T-helper 1 cell treated with Interleukin-12 subunit alpha and Interleukin-12 subunit beta and Interleukin-4 antibody, amounts not matched to agents 30 μg/mL and 1 μg/mL, for 36 hours (primary cell): ENCODE results near the gene DHODH.

Source experiments
- H3K27ac Mint-ChIP-seq: one replicate; pipeline ENCODE4 v1.8.0; 2021; ENCODE audit warnings: mild to moderate bottlenecking, mixed read lengths
- H3K27me3 Mint-ChIP-seq: one replicate; pipeline ENCODE4 v1.8.0; 2021; ENCODE audit warnings: low read depth, mixed read lengths
- H3K36me3 Mint-ChIP-seq: one replicate; pipeline ENCODE4 v1.8.0; 2021; ENCODE audit warnings: low read depth, mixed read lengths
- H3K4me1 Mint-ChIP-seq: one replicate; pipeline ENCODE4 v1.8.0; 2021; ENCODE audit warnings: low read depth, mixed read lengths
- H3K4me3 Mint-ChIP-seq: one replicate; pipeline ENCODE4 v1.8.0; 2021; ENCODE audit warnings: mild to moderate bottlenecking, moderate library complexity, mixed read lengths
- H3K9me3 Mint-ChIP-seq: one replicate; pipeline ENCODE4 v1.8.0; 2021; ENCODE audit warnings: mixed read lengths

The DHODH gene

GRCh38 chr16:72008424-72009216 lies at the start of gene DHODH:
Gene DHODH, plus strand, starts transcription at chr16:72008744. Its CDS starts 21 bp downstream, at chr16:72008765.
- H3K4me1 Mint-ChIP-seq: peaks cover 13% of the 10 kb centered on the region
- H3K27me3 Mint-ChIP-seq: peaks cover 4% of the 10 kb centered on the region
- peak within 1 kb of the TSS; percentile 94 for H3K4me3 Mint-ChIP-seq
- no peaks in the 10 kb centered on the region for H3K36me3 Mint-ChIP-seq
- peak within 1 kb of the TSS; percentile 86 for H3K27ac Mint-ChIP-seq
- no peaks in the 10 kb centered on the region for H3K9me3 Mint-ChIP-seq

DNA sequence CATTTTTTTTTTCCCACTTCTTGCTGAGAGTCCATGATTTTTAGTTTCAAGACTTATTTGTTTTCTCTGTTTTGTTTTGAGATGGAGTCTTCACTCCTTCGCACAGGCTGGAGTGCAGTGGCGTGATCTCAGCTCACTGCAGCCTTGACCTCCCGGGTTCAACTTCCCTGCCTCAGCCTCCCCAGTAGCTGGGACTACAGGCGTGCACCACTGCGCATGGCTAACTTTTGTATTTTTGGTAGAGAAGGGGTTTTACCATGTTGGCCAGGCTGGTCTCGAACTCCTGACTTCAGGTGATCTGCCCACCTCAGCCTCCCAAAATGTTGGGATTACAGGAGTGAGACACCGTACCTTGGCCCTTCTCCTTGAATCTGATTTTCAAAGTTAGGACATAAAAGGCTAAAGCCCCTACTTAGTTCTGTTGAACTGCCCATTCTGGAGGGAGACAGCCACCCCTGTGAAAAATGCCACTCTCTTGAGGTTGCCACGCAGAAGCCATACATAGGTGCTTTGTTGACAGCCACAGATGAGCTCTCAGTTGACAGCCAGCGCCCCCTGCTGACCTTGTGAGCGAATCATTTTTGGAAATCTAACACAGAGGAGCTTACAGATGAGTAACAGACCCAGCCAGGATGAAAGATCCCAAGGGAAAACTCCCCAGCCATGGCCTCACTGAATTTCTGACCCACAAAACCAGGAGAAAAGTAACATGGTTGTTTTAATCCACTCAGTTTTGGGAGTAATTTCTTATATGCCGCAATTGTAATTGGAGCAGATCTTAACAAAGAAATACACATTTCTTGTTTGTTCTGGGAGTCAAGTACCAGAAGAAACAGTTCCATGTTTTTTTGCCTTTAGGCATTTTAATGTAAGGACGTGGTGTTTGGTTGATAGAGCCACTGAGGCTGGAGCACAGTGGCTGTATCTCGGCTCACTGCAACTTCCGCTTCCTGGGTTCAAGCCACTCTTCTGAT lies 47.2 kb upstream of the DHODH start:
- H3K4me1 Mint-ChIP-seq: peaks cover 8% of the 10 kb centered on the region
- peaks cover 18% of the 10 kb centered on the region for H3K27me3 Mint-ChIP-seq
- H3K27ac Mint-ChIP-seq: no peak overlapping the region
- no peaks in the 10 kb centered on the region for H3K9me3 Mint-ChIP-seq
- H3K4me3 Mint-ChIP-seq: no peak overlapping the region
- no peaks in the 10 kb centered on the region for H3K36me3 Mint-ChIP-seq

DNA sequence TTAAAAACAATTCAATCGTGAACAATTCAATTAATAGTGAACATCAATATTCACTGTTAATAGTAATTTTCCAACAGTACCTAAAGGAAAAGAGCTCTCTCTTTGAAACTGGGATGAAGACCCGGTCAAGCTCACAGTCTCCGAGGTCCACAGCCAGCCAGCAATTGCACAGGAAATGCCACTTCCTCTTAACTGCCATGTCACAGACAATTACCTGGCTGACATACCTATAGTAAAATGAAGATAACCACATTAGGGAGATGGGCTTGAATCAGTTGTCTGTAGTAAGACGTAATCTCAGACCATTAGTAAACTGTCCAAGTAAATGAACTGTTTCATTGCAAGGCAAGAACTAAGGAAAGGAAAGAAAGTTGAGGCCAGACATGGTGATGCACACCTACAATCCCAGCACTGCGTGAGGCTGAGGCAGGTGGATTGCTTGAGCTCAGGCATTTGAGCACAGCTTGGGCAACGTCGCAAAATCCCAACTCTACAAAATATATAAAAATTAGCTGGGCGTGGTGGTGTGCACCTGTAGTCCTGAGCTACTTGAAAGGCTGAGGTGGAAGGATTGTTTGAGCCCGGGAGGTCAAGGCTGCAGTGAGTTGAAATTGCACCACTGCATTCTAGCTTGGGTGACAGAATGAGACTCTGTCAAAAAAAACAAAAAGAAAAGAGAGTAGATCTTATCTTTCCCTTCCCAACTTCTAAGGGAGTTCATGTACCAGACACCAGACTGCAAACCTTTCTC lies 45.2 kb upstream of the DHODH start:
- H3K36me3 Mint-ChIP-seq: no peaks in the 10 kb centered on the region
- H3K27ac Mint-ChIP-seq: no peak overlapping the region
- peaks cover 18% of the 10 kb centered on the region for H3K27me3 Mint-ChIP-seq
- no peak overlapping the region for H3K4me3 Mint-ChIP-seq
- H3K9me3 Mint-ChIP-seq: no peaks in the 10 kb centered on the region
- peaks cover 2% of the 10 kb centered on the region for H3K4me1 Mint-ChIP-seq

DNA sequence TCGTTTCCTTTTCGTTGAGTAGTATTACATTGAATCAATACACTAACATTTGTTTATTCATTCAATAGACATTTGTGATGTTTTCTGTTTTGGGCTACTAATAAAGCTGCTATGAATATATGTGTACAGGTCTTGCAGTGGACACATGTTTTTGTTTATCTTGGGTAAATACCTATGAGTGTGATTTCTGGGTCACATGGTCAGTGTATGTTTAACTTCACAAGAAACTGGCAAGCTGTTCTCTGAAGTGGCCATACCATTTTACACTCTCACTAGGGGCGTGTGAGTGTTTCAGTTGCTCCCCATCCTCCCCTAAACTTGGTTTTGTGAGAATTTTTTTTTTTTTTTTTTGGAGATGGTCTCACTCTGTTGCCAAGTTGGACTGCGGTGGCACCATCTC lies 43.3 kb upstream of the DHODH start:
- Mint-ChIP-seq H3K9me3 (no peaks in the 10 kb centered on the region), H3K27ac (no peak overlapping the region), H3K4me1 (peaks cover 2% of the 10 kb centered on the region), H3K27me3 (peaks cover 11% of the 10 kb centered on the region), H3K36me3 (no peaks in the 10 kb centered on the region), H3K4me3 (no peak overlapping the region)

- Mint-ChIP-seq H3K9me3 (no peaks in the 10 kb centered on the region), H3K36me3 (no peaks in the 10 kb centered on the region), H3K4me1 (no peaks in the 10 kb centered on the region), H3K4me3 (no peak overlapping the region), H3K27me3 (peaks cover 4% of the 10 kb centered on the region), H3K27ac (no peak overlapping the region)
These were observed 41.6 kb upstream of the DHODH start for GRCh38 chr16:71966932-71967331.

DNA sequence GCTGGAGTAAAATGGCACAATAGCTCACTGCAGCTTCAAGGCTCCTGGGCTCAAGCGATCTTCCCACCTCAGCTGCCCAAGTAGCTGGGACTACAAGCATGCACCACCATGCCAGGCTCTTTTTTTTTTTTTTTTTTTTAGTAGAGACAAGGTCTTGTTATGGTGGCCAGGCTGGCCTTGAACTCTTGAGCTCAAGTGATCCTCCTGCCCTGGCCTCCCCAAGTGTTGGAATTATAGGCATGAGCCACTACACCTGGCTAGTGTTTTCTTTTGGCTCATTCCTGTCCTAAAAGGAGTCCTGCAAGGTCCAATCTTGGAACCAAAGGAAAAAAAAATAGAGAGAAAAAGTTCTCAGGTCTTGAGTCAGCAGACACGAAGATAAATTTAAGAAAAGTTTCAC lies 39.2 kb upstream of the DHODH start:
- Mint-ChIP-seq H3K36me3 (no peaks in the 10 kb centered on the region), H3K4me1 (no peaks in the 10 kb centered on the region), H3K27me3 (peaks cover 4% of the 10 kb centered on the region), H3K27ac (no peak overlapping the region), H3K9me3 (no peaks in the 10 kb centered on the region), H3K4me3 (no peak overlapping the region)

GRCh38 chr16:71971571-71971970 lies 37.0 kb upstream of the DHODH start:
- no peak overlapping the region for H3K27ac Mint-ChIP-seq

GRCh38 chr16:71972356-71972755 lies 36.2 kb upstream of the DHODH start:
- no peak overlapping the region for H3K27ac Mint-ChIP-seq
- no peaks in the 10 kb centered on the region for H3K36me3 Mint-ChIP-seq
- H3K4me1 Mint-ChIP-seq: no peaks in the 10 kb centered on the region
- H3K27me3 Mint-ChIP-seq: no peaks in the 10 kb centered on the region
- H3K4me3 Mint-ChIP-seq: no peak overlapping the region
- no peaks in the 10 kb centered on the region for H3K9me3 Mint-ChIP-seq

More at GRCh38 chr16:71971571-71971970, 37.0 kb upstream of the DHODH start:
- no peaks in the 10 kb centered on the region for H3K9me3 Mint-ChIP-seq
- no peaks in the 10 kb centered on the region for H3K36me3 Mint-ChIP-seq
- no peaks in the 10 kb centered on the region for H3K4me1 Mint-ChIP-seq
- H3K4me3 Mint-ChIP-seq: no peak overlapping the region
- no peaks in the 10 kb centered on the region for H3K27me3 Mint-ChIP-seq

DNA sequence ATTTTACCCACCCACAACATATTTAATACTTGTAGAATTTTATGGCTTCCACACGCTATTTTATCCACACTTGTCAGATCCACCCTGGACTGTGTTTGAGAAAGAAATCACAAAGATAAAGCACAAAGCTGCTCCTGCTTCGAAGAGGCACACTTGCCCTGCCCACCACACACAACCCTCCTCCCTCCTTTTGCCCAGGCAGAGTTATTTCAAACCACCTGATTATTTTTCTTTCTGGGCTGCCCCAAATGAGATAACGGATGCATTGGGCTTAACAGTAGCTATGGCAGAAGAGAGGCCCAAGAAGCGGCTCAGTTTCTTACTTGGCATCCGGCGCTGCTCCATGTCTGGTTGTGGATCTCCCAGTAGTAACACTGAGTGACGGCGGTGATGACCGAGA lies 35.5 kb upstream of the DHODH start:
- no peaks in the 10 kb centered on the region for H3K36me3 Mint-ChIP-seq
- peaks cover 2% of the 10 kb centered on the region for H3K27me3 Mint-ChIP-seq
- no peak overlapping the region for H3K4me3 Mint-ChIP-seq
- H3K27ac Mint-ChIP-seq: no peak overlapping the region
- H3K4me1 Mint-ChIP-seq: no peaks in the 10 kb centered on the region
- H3K9me3 Mint-ChIP-seq: no peaks in the 10 kb centered on the region

GRCh38 chr16:71974068-71974818 lies 34.3 kb upstream of the DHODH start:
- H3K27me3 Mint-ChIP-seq: peaks cover 5% of the 10 kb centered on the region
- H3K27ac Mint-ChIP-seq: no peak overlapping the region
- H3K4me1 Mint-ChIP-seq: no peaks in the 10 kb centered on the region
- no peaks in the 10 kb centered on the region for H3K36me3 Mint-ChIP-seq
- H3K4me3 Mint-ChIP-seq: no peak overlapping the region
- H3K9me3 Mint-ChIP-seq: no peaks in the 10 kb centered on the region

DNA sequence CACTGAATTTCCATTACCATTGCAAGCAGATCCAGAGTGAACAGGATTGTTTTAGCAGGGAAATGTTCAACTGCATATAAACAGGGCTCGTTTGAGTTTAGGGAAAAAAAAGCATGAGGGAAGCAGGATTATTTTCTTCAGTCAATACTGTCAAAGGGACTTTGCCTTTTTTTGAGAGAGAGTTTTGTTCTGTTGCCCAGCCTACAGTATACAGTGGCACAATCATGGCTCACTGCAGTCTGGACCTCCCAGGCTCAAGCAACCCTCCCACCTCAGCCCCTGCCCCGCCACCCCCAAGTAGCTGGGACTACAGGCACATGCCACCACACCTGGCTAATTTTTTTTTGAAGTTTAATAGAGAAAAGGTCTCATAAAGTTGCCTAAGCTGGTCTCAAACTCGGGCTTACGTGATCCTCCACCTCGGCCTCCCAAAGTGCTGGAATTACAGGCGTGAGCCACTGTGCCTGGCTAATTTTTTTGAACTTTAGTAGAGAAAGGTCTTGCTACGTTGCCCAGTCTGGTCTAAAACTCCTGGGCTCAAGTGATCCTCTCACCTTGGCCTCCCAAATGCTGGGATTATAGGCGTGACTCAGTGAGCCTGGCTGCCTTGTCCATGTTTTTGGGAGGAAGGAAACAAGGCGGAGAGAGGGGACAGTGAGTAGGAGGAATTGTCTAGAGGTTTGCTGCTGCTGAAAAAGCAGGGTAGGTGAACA lies 23.1 kb upstream of the DHODH start:
- Mint-ChIP-seq H3K9me3 (no peaks in the 10 kb centered on the region), H3K27me3 (peaks cover 9% of the 10 kb centered on the region), H3K4me1 (no peaks in the 10 kb centered on the region), H3K4me3 (no peak overlapping the region), H3K36me3 (no peaks in the 10 kb centered on the region), H3K27ac (no peak overlapping the region)

DNA sequence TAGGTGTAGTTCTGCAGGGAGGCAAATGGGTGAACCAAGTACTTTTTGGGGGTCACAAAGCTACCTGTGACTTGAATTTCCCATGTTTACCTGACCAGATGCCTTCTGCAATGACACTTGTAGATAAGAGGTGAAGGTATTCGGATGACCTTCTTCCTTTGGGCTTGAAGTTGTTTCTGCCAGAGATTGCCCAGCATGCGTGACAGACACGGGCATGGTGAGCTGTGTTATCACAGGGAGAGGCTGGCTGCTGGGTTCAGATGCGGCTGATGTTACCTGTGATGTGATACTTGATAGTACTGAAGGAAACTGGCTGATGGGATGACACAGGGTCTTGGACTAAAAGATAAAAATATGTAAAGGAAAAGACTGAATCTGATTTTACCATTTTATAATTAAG lies 22.4 kb upstream of the DHODH start:
- no peak overlapping the region for H3K27ac Mint-ChIP-seq
- no peaks in the 10 kb centered on the region for H3K9me3 Mint-ChIP-seq
- no peaks in the 10 kb centered on the region for H3K36me3 Mint-ChIP-seq
- no peak overlapping the region for H3K4me3 Mint-ChIP-seq
- no peaks in the 10 kb centered on the region for H3K4me1 Mint-ChIP-seq
- H3K27me3 Mint-ChIP-seq: peaks cover 5% of the 10 kb centered on the region

DNA sequence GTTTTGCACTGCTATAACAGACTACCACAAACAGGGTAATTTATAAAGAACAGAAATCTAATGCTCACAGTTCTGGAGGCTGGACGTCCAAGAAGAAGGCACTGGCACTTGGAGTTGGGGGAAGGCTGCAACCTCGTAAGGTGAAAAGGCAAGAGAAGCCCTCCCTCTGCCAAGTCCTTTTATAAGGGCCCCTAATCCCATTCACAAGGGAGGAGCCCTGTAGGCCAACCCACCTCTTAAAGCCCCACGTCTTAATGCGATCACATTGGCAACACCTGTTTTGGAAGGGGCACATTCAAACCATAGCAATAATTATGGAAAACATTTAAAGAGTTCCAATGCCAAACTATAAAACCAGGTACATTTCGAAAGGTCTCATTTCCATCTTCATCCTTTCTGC lies 13.5 kb upstream of the DHODH start:
- Mint-ChIP-seq H3K9me3 (no peaks in the 10 kb centered on the region), H3K4me1 (no peaks in the 10 kb centered on the region), H3K27ac (no peak overlapping the region), H3K36me3 (no peaks in the 10 kb centered on the region), H3K27me3 (peaks cover 5% of the 10 kb centered on the region), H3K4me3 (no peak overlapping the region)
